IMR-90 (cell line): ENCODE measurements around the gene ZNF408.

Experiments used
- BHLHE40 ChIP-seq: fragments of 150-350 bp; IDR thresholded peaks from 2 replicates; pipeline ENCODE4 v1.6.1; 2016; ENCODE audit warnings: mild to moderate bottlenecking, low read depth, low read length
- MAFK ChIP-seq: IDR thresholded peaks from 2 replicates; pipeline ENCODE4 v1.6.1; 2012; ENCODE audit warnings: low read depth, low read length, improper control_type of control experiment
- POLR2A ChIP-seq: IDR thresholded peaks from 2 replicates; pipeline ENCODE4 v1.6.1; 2012; ENCODE audit warnings: mild to moderate bottlenecking, low read depth, low read length
- RAD21 ChIP-seq: IDR thresholded peaks from 2 replicates; pipeline ENCODE4 v1.6.1; 2012; ENCODE audit warnings: low read length, improper control_type of control experiment
- RCOR1 ChIP-seq: IDR thresholded peaks from 2 replicates; pipeline ENCODE4 v1.6.1; 2012; ENCODE audit warnings: mild to moderate bottlenecking, low read length, improper control_type of control experiment; ENCODE audit not compliant: insufficient replicate concordance
- RFX5 ChIP-seq: IDR thresholded peaks from 2 replicates; pipeline ENCODE4 v1.8.0; 2012; ENCODE audit warnings: low read depth, mild to moderate bottlenecking, low read length, moderate library complexity
- TF ChIP-seq, protein P1 (sequence below): conservative IDR thresholded peaks from 2 replicates; pipeline ENCODE4 v1.5.1; 2012; ENCODE audit warnings: mild to moderate bottlenecking, low read depth, low read length, improper control_type of control experiment
- TF ChIP-seq, protein P2 (sequence below): fragments of 150-350 bp; IDR thresholded peaks from 2 replicates; pipeline ENCODE4 v1.6.1; 2016; ENCODE audit warnings: low read depth, mild to moderate bottlenecking, low read length, moderate library complexity, borderline replicate concordance

- no peak for TF ChIP-seq RFX5
- TF ChIP-seq, protein P1, sequence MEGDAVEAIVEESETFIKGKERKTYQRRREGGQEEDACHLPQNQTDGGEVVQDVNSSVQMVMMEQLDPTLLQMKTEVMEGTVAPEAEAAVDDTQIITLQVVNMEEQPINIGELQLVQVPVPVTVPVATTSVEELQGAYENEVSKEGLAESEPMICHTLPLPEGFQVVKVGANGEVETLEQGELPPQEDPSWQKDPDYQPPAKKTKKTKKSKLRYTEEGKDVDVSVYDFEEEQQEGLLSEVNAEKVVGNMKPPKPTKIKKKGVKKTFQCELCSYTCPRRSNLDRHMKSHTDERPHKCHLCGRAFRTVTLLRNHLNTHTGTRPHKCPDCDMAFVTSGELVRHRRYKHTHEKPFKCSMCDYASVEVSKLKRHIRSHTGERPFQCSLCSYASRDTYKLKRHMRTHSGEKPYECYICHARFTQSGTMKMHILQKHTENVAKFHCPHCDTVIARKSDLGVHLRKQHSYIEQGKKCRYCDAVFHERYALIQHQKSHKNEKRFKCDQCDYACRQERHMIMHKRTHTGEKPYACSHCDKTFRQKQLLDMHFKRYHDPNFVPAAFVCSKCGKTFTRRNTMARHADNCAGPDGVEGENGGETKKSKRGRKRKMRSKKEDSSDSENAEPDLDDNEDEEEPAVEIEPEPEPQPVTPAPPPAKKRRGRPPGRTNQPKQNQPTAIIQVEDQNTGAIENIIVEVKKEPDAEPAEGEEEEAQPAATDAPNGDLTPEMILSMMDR = no peak
- no peak for TF ChIP-seq RAD21
- no peak for TF ChIP-seq MAFK
- TF ChIP-seq BHLHE40 = no peak
- TF ChIP-seq, protein P2, sequence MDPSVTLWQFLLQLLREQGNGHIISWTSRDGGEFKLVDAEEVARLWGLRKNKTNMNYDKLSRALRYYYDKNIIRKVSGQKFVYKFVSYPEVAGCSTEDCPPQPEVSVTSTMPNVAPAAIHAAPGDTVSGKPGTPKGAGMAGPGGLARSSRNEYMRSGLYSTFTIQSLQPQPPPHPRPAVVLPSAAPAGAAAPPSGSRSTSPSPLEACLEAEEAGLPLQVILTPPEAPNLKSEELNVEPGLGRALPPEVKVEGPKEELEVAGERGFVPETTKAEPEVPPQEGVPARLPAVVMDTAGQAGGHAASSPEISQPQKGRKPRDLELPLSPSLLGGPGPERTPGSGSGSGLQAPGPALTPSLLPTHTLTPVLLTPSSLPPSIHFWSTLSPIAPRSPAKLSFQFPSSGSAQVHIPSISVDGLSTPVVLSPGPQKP = no peak
- TF ChIP-seq POLR2A = no peak
- no peak for TF ChIP-seq RCOR1
Measured at GRCh38 chr11:46741600-46742484, 41.0 kb downstream of the ZNF408 start.
